ENCODE measurements around the gene RHBDL1.
"Not testable (repeated sequence)": the region's sequence is repeated elsewhere in the genome, so short reads cannot be mapped to it uniquely, and the experiment has no call there.

The RHBDL1 gene

DNA sequence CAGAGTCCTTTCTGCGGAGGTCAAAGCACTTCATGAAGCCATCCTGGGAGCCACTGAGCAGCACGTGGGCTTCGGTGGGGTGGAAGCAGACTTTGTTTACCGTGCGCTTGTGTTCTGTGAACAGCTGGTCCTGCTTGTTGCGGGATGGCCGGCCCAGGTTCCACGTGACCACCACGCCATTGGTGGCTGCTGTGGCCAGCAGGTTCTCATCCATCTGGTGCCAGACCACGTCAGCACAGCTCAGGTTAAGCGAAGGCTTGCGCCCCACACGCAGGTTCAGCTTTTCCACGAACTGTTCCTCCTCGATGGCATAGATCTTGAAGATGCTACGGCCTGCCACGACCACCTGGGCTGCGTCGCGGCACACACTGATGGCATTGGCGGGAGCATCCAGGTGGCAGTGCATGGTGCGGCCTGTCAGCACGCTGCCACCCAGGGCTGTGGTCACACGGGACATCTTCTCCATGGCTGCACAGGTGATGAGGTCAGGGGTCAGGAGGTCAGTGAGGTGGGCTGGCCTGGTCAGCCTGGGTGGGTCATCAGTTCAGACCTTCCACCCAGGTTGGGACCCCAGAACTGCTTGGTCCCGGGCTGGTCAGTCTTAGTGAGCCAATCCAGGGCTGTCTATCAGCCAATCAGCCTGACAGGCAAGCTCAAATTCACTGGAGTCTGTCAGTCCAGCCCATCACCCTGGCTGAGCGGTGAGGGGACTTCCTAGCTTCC lies 13.9 kb downstream of the RHBDL1 start:
- DNase-seq = no peak

GRCh38 chr16:691242-691641 lies 15.8 kb downstream of the RHBDL1 start:
- not testable (repeated sequence) for DNase-seq

GRCh38 chr16:692356-693108 lies 17.1 kb downstream of the RHBDL1 start:
- no peak for DNase-seq

DNA sequence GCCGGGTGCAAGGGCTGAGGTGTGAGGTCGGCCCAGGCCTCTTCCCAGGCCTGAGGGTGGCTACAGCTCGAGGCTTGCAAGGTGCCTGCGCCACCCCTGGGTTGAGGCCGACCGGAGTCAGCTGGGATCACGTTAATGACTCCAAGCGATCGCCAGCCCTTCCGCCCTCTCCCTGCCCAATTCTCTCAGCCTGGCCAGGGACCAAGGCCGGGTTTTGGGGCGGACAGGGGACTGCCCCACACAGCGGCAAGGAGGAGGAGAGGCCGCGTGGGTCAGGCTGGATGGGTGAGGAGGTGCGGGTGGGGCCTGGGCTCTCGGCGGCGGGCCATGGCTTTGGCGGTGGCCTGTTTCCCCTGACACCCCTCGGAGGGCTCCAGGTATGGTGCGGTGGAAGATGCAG lies 17.9 kb downstream of the RHBDL1 start:
- no peak for DNase-seq

DNA sequence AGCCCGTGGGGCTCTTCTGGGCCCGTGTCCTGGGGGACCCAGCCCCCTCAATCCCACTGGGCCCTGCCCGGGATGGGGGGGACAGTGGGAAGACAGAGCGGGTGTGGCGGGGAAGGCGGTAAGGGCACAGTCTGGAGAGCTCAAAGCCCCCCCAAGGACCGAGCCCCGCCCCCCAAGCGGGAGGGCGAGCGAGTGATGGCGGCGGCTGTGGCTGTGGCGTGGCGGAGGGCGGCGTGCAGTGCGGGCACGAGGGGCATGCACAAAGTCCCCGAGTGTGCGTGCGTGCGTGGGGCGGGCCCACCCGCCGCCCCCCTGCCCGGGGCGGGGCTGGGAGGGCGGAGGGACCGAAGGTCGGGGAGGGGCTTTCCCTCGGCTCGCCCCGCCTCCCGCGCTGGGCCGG lies 18.3 kb downstream of the RHBDL1 start:
- DNase-seq = no peak

- DNase-seq = no peak
Observed at GRCh38 chr16:694187-694862, 18.9 kb downstream of the RHBDL1 start.

DNA sequence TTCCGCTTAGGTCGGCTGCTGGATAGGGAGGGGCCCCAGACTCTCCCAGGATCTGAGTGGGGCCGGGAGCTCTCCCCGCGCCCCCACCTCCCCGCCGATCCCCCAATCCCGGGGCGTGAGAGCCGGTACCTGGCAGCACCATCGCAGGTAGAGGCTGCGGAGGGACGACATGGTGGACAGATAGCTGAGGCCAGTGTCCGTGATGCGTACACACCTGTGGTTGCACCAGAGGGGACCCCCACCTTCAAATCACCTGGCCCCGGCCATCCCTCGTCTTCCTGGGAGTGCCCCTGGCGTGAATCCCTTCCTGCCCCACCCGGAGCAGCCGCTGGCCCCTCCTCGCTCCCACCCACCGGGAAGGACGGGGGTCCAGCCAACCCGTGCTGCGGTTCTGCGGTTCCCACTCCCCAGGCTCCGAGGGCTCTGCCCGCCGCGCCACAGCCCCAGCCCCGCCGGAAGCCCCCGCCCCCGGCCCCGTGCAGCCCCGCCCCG lies 19.4 kb downstream of the RHBDL1 start:
- no peak for DNase-seq

GRCh38 chr16:695355-696089 lies 20.1 kb downstream of the RHBDL1 start:
- DNase-seq = peak; percentile 85 to 93

GRCh38 chr16:698911-699671 lies 23.6 kb downstream of the RHBDL1 start:
- DNase-seq = no peak

DNA sequence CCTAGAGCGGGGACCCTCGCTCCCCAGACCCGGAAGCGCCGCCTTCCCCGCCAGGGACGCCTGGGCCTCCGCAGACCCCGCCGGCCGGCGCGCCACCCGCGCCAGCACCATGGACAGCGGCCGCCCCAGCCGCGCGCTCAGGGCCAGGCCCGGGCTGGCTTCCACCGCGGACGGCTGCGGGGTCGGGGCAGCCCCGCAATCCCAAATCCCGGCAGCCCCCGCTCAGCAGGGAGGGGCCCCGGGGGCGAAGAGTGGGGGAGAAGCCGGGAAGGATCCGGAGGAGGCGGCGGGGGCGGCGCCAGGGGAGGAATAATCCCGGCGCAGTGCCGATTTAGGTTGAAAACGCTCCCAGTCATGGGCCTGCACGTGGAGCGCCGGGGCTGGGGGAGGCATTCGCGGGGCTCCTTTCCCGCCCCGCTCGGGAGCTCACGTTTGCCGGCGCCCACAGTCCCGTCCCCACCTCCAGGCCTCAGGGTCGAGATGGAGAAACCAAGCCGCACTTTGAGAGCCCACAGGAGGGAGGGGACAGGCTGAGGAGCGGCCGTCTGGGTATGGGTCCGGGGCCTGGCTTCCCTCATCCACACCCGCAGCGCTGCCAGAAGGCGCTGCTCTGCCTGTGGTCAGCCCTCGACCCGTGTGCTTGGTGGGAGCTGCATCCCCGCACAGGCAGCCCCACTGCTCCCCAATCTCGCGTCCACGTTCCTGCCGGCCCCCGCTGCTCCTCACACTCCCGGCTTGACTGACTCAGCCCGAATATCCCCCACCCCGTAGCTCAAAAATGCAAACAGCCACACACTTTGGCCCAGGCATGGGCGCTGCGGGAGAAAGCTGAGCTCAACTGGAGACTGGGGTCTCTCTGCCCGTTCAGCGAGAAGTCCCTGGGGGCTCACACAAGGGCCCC lies 25.5 kb downstream of the RHBDL1 start:
- DNase-seq = no peak

DNA sequence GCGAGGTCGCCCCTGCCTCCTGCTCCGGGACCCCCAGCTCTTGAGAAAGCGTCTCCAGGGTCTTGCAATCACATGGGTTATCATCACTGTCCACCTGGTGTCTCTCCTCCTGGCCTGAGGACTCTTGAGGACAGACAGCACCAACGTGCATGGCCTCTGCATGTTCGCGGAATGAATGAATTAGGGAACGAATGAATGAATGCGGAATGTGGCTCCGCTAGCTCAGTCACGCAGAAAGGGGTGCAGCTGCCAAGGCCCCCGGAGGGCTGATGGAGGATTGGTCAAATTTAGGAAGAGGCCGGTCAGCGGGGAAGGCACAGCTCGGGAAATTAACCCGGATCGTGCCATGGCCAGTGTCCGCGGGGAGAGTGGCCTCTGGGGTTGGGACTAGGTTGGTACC lies 26.9 kb downstream of the RHBDL1 start:
- no peak for DNase-seq

- DNase-seq = no peak
Observed at GRCh38 chr16:703406-703805, 27.9 kb downstream of the RHBDL1 start.

GRCh38 chr16:704047-704446 lies 28.6 kb downstream of the RHBDL1 start:
- DNase-seq = no peak

DNA sequence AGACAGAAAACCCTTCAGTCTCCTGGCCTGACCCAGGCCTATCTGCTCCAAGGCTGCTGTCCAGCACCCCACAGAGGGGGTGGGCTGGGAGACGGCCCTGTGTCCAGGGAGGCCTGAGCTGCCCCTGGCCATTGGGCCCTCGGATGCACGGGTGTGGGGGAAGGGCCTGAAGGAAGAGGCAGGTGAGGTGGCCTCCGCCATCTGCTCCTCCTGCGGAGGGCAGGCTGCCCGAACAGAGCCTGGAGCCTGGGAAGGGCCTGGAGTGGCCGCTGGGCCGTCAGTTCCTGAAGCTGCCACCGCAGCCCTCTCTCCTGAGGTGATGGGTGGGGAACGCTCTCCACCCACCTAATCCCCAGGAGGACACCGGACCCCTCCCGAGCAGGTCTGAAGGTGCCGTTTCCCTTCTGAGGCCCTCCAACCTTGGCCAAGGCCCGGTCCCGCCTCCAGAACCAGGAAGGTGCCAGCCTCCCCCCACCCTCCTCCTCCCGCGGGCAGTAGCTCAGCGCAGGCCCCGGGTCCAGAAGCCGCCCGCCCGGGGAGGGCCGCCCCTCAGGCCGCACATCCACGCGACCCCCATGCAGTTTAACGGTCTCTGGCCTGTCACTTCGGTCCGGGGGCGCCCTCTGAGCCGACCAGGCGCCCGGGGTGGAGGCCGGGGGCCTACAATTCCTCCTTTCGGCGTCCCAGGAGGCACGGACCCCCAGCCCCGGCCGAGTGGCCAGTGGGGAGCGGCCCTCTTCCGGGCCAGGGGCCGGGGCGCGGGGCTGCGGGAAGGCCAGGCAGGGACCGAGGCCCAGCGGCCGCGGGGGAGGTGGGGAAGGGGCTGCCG lies 29.3 kb downstream of the RHBDL1 start:
- DNase-seq = no peak

DNA sequence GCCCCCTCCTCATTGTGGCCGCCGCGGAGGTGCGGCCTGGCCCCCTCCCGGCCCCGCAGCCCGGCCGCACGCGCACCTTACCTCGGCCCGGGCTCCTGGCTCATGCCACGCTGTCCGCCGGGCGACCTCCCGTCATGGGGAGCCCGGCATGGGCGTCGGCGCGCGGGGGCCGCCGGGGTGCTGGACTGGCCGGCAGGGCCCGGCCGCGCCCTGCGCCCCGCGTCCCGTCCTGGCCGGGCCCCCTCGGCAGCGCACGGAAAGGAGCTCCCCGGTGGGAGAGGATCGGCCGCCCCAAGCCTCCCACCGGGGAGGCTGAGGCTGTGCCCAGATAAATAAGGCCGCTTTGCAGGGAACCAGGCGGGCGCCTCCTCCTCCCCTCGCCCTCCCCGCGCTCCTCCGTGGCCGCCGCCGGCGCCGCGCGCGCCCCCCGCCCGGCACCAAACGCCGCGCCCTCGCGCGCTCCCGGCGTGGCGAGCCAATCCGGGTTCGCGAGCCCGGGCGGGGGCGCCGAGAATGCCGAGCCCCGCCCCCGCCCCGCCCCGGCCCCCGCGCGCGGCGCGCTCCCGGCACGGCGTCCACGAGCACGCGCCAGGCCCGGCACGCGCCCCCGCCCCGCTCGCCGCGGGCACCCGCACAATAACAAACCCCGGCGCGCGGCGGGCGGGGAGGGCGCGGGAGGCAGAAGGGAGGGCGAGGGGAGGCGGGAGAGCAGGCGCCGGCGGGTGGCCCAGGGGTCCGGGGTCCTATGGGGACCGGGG lies 30.1 kb downstream of the RHBDL1 start, which contains the start of gene FBXL16:
Gene FBXL16 (minus strand): TSS at position 371 of the 758 bp plus-strand sequence. CDS start 8,396 bp downstream, outside the sequence.
- peak; percentile 69 to 81 for DNase-seq

DNA sequence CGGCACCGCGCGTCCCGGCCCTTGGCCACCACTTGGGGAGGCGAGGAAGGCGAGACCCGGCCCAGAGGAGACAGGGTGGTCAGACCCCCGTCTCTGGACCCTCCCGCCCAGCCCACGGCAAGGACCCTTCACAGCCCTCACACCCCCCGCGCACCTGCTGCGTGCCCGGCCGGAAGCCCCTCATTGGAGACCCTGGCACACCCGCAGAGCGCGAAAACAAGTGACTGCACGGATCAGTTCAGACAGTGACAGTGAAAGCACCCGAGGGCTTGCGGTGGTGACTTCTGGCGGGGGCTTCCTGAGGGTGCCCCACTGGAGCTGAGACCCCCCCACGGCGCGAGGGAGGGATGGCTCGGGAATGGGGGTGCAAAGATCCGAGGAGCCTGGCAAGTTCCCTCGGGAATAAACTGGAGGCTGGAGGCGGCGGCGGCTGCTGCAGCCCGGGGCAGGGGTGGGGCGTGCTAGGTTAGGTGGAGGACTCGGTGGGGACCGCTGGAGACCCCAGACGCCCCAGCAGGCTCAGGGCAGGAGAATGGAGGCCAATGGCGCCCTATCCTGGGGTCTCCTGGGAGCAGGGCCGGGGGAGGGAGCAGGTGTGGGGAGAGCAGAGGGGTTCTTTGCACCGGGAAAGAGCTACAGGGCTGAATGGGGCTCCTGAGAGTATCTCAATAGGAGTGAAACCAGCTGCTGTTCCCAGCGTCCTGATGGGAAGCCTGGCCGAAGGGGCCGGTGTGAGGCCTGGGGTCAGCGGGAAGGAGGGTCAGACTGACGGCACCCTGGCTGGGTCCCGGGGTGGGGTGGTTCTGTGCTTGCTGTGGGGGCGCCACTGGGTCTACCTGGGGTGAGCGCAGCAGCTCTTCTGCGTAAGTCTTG lies 31.0 kb downstream of the RHBDL1 start:
- DNase-seq = no peak

DNA sequence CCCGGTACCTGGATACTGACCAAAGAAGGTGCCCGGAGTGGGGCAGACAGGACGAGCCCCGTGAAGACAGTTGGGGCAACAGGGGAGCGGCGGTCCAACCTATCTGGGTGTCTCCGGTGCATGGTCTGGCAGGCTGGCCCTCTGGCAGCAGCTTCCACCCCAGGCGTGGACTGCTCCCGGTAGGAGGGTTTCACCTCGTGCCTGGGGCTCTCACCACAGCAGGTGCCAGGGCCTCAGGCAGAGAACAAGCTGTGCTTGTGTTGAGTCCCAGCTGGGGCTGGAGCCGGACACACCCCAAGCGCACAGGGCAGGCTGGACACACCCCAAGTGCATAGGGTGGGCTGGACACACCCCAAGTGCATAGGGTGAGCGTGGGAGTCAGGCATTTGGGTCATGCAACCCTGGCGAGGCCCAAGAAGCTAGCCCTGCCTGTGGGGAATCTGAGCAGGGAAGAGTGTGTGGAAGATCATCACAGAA lies 31.6 kb downstream of the RHBDL1 start:
- no peak for DNase-seq

GRCh38 chr16:708019-708418 lies 32.5 kb downstream of the RHBDL1 start:
- DNase-seq = no peak

Measured in NCI-H187 (cell line).